Heart left ventricle (tissue), 13 donors: ENCODE results near the gene NPM3.

ENCODE experiments used
- POLR2A ChIP-seq, 2 donors: fragments of 450-650 bp; IDR thresholded peaks; one replicate each; pipeline ENCODE4 v1.6.1; 2017; ENCODE audit warnings: antibody characterized with exemption in 2 of 2, mild to moderate bottlenecking in 2 of 2, moderate library complexity in 2 of 2
- TF ChIP-seq, protein P1 (sequence below), 12 donors: fragments of 200-600 bp; sonication (generic) in 4 of 12; IDR thresholded peaks; one replicate each; pipeline versions ENCODE4 v1.5.0 to v1.8.0; 2018 to 2022; ENCODE audit warnings: antibody characterized with exemption in 12 of 12, mild to moderate bottlenecking in 5 of 12
- donor health status: ischemic (EF 13 %, LVEDD 7.1; RV severe dilation, severe dysfunction).
- donor health status: DM: no; HTN: yes; CAD: no.
- donor health status: DM: no; HTN: no; CAD: no.
- donor health status: ischemic (EF 25% LVEDD 6.9; RV normal size, moderate dysfunction).
- donor health status: ischemic (EF 25% LVEDD 5.7; RV mildly dilated, moderate dysfunction).
- donor health status: ischemic (EF 35%, LVEDD 5.7; RV mildly dilated, moderate dysfunction).
- donor health status: nonischemic (EF 11% LVEDD 7.7; RV severe dilation, severe dysfunction).
- donor health status: DM: yes; HTN: yes; CAD: no.
- donor health status: PGD.
- donor health status: ischemic (EF 29% LVEDD 5.4; RV normal size, mild dysfunction).
- donor health status: nonischemic (EF 23%, LVEDD 6.1; RV moderate dilation, normal function).

DNA sequence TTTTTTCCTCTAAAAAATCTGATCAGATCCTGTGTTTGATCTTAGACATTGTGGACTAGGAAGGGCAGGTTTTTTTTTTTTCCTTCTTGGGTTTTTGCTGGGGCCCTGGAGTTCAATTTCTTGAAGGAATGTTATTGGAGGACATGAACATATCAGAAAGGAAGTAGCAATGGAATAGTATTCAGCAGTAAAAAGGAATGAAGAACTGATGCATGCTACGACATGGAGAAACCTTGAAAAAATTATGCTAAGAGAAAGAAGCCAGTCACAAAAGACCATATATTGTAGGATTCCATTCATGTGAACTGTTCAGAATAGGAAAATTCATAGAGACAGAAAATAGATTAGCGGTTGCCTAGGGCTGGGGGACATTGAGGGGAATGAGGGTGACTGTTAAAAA is 41.3 kb downstream of the NPM3 start:
- TF ChIP-seq POLR2A (IDR thresholded peaks at IDR 0.05), result no peak
- TF ChIP-seq, protein P1, sequence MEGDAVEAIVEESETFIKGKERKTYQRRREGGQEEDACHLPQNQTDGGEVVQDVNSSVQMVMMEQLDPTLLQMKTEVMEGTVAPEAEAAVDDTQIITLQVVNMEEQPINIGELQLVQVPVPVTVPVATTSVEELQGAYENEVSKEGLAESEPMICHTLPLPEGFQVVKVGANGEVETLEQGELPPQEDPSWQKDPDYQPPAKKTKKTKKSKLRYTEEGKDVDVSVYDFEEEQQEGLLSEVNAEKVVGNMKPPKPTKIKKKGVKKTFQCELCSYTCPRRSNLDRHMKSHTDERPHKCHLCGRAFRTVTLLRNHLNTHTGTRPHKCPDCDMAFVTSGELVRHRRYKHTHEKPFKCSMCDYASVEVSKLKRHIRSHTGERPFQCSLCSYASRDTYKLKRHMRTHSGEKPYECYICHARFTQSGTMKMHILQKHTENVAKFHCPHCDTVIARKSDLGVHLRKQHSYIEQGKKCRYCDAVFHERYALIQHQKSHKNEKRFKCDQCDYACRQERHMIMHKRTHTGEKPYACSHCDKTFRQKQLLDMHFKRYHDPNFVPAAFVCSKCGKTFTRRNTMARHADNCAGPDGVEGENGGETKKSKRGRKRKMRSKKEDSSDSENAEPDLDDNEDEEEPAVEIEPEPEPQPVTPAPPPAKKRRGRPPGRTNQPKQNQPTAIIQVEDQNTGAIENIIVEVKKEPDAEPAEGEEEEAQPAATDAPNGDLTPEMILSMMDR (IDR thresholded peaks at IDR 0.05), result no peak
